A549 (cell line): Measurements from ENCODE around the gene KCNQ2.

Source experiments
- BCL3 ChIP-seq: fragments of >200 bp; sonication (Bioruptor Twin); formaldehyde crosslinking; IDR thresholded peaks from 3 replicates; pipeline ENCODE4 v1.6.1; 2016
- CTCF ChIP-seq: fragments of >200 bp; sonication (Bioruptor Twin); formaldehyde crosslinking; IDR thresholded peaks from 3 replicates; pipeline ENCODE4 v1.5.1; 2016
- ELK1 ChIP-seq: fragments of 150-350 bp; IDR thresholded peaks from 2 replicates; pipeline ENCODE4 v1.6.1; 2014; ENCODE audit warnings: low read depth, mild to moderate bottlenecking, low read length
- HOXB5 ChIP-seq: fragments of 250-450 bp; sonication (Bioruptor Pico); IDR thresholded peaks from 2 replicates; pipeline ENCODE4 v1.5.0; 2020; ENCODE audit warnings: mild to moderate bottlenecking, moderate library complexity
- PHF8 ChIP-seq: fragments of 200-600 bp; sonication (generic); IDR thresholded peaks from 2 replicates; pipeline ENCODE4 v1.6.1; 2016; ENCODE audit warnings: low read depth, mild to moderate bottlenecking, antibody characterized with exemption, moderate library complexity, borderline replicate concordance
- POLR2A ChIP-seq: IDR thresholded peaks from 2 replicates; pipeline ENCODE4 v1.6.1; 2012; ENCODE audit warnings: mild to moderate bottlenecking, low read length
- ZFP36 ChIP-seq: fragments of 450-650 bp; IDR thresholded peaks from 2 replicates; pipeline ENCODE4 v1.6.1; 2014; ENCODE audit warnings: borderline replicate concordance; ENCODE audit not compliant: partially characterized antibody

- TF ChIP-seq POLR2A (no peak), CTCF (no peak), ZFP36 (no peak), ELK1 (no peak), PHF8 (no peak), HOXB5 (no peak), BCL3 (no peak)
Observed at GRCh38 chr20:63350597-63351325, 121.7 kb downstream of the KCNQ2 start.
